Breast epithelium (tissue), 4 donors: ENCODE results near the gene COL4A5. TPM values are rescaled to one million over a fixed set of nuclear protein-coding genes. Genes with fewer than 3 reads are reported as not detected.

ENCODE experiments used
- DNase-seq, 2 donors: peaks; one replicate each; pipeline ENCODE4 v3.0.0-alpha.2; 2019; ENCODE audit warnings: low spot score in 2 of 2
- H3K27ac ChIP-seq, 2 donors: fragments of 200-600 bp; sonication (generic) in 1 of 2; one replicate each; pipeline ENCODE4 v1.5.1; 2016 to 2019; ENCODE audit warnings: mild to moderate bottlenecking in 1 of 2
- H3K27me3 ChIP-seq, 2 donors: fragments of 200-600 bp; sonication (generic) in 1 of 2; one replicate each; pipeline versions ENCODE4 v1.5.1 to v1.6.0; 2017 to 2019; ENCODE audit warnings: control low read depth in 1 of 2, mild to moderate bottlenecking in 1 of 2
- H3K36me3 ChIP-seq: fragments of 200-600 bp; one replicate; pipeline ENCODE4 v1.5.1; 2019
- H3K4me1 ChIP-seq, 2 donors: fragments of 200-600 bp; sonication (generic); one replicate each; pipeline ENCODE4 v1.5.1; 2016 to 2019; ENCODE audit warnings: control low read depth in 1 of 2
- H3K4me3 ChIP-seq, 3 donors: fragments of 200-600 bp; sonication (generic); 1 replicate in 2 of 3; 2 replicates in 1 of 3; pipeline ENCODE4 v1.5.1; 2016 to 2019; ENCODE audit warnings: mild to moderate bottlenecking in 3 of 3, moderate library complexity in 2 of 3
- H3K9me3 ChIP-seq, 2 donors: fragments of 200-600 bp; sonication (generic) in 1 of 2; one replicate each; pipeline ENCODE4 v1.5.1; 2016 to 2019; ENCODE audit warnings: control low read depth in 1 of 2
- CTCF ChIP-seq, 3 donors: fragments of 450-650 bp; IDR thresholded peaks; one replicate each; pipeline ENCODE4 v1.5.1; 2016 to 2017; ENCODE audit warnings: antibody characterized with exemption in 3 of 3, mild to moderate bottlenecking in 3 of 3, moderate library complexity in 3 of 3
- POLR2A ChIP-seq: fragments of 450-650 bp; IDR thresholded peaks from one replicate; pipeline ENCODE4 v1.6.1; 2016; ENCODE audit warnings: antibody characterized with exemption, mild to moderate bottlenecking, moderate library complexity
- POLR2AphosphoS5 ChIP-seq, 3 donors: sonication (generic); formaldehyde crosslinking; IDR thresholded peaks; one replicate each; pipeline ENCODE4 v1.6.1; 2017; ENCODE audit warnings: antibody characterized with exemption in 3 of 3
- intact Hi-C: fragments of 100-400 bp; cut with DNase I; formaldehyde crosslinking; loops from one replicate; pipeline ENCODE4 v1.15.1; 2023; ENCODE audit warnings: low total_unique reads
- total RNA-seq, 3 donors: library from RNA; depleted of rRNA; stranded (reverse); fragments of >200 nt; gene quantifications; one replicate each; pipeline ENCODE4 v1.1.0, GENCODE V29; 2016

Gene COL4A5
- total RNA-seq, 3 donors from 2014 or later = 13.6 to 88.1 (median 75.1) TPM

GRCh38 chrX:108438110-108438623, 1.5 kb upstream of the COL4A5 start, which contains the start of gene COL4A6:
COL4A6 (minus strand) TSS chrX:108438422; CDS start chrX:108438196, 226 bp downstream.
- no peaks in the 10 kb centered on the region for H3K9me3 ChIP-seq
- intact Hi-C loops = no loop called here
- TF ChIP-seq POLR2AphosphoS5 (IDR thresholded peaks at IDR 0.05) (no peak), CTCF (IDR thresholded peaks at IDR 0.05) (no peak), POLR2A (no peak)

DNA sequence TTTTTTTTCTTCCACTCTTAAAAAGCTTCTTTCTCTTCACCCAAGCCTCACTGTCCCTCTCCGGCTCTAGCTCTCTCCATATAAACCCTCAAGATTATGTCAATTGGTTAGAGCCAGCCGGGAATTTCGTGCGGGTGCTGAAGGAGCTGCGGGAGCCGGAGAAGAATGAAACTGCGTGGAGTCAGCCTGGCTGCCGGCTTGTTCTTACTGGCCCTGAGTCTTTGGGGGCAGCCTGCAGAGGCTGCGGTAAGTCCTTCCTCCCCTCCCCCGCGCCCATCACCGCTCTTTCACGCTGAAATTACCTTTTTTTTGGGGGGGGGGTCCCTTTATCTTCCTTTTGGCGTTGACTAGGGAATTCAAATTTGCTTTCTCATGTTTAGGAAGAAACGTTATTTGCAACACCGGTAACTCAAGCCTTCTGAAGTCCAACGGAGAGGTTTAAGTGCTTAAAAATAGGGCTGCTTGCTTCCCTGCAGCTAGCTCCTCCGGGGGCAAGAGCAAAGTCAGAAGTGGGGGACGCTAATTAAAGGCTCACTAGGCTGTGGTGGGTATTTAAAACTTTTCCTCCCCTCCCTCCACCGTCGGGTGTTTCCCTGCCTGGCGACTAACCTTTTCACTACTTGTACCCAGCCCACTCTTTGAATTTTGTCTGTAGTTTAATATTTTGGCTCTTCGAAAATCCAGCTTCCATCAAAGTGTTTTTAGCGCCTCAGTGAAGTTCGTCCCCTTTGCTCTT, 491 bp downstream of the COL4A5 start:
- Histone ChIP-seq H3K27ac (peak overlapping the region; percentile 26 to 57), H3K27me3 (peaks cover 0 to 46% of the 10 kb centered on the region in 2 donors), H3K9me3 (peaks cover 0 to 4% of the 10 kb centered on the region in 2 donors), H3K4me3 (peak overlapping the region; percentile 43 to 63 (median 54)), H3K4me1 (no peaks in the 10 kb centered on the region), H3K36me3 (no peaks in the 10 kb centered on the region)
- TF ChIP-seq POLR2A (no peak), POLR2AphosphoS5 (IDR thresholded peaks at IDR 0.05) (no peak), CTCF (IDR thresholded peaks at IDR 0.05) (no peak)
- no peak for DNase-seq
- intact Hi-C loops = no loop called here

More at GRCh38 chrX:108438110-108438623, 1.5 kb upstream of the COL4A5 start, which contains the start of gene COL4A6:
- Histone ChIP-seq H3K4me1 (no peaks in the 10 kb centered on the region), H3K36me3 (no peaks in the 10 kb centered on the region), H3K27me3 (peaks cover 0 to 63% of the 10 kb centered on the region in 2 donors), H3K27ac (peak within 1 kb of the TSS in 1 of 2 donors; percentile 57), H3K4me3 (peak within 1 kb of the TSS; percentile 43 to 63 (median 54))
- no peak for DNase-seq

- no peaks in the 10 kb centered on the region for H3K4me1 ChIP-seq
- no peaks in the 10 kb centered on the region for H3K36me3 ChIP-seq
- peak overlapping the region in 1 of 3 donors; percentile 54 for H3K4me3 ChIP-seq
- TF ChIP-seq POLR2AphosphoS5 (IDR thresholded peaks at IDR 0.05) = no peak
- TF ChIP-seq CTCF (IDR thresholded peaks at IDR 0.05) = no peak
- TF ChIP-seq POLR2A = no peak
- intact Hi-C loops = no loop called here
- H3K27ac ChIP-seq = no peak overlapping the region
- H3K9me3 ChIP-seq = peaks cover 0 to 4% of the 10 kb centered on the region in 2 donors
- H3K27me3 ChIP-seq = peaks cover 0 to 36% of the 10 kb centered on the region in 2 donors
- DNase-seq = no peak
Observed at GRCh38 chrX:108442901-108443464, 3.3 kb downstream of the COL4A5 start.

DNA sequence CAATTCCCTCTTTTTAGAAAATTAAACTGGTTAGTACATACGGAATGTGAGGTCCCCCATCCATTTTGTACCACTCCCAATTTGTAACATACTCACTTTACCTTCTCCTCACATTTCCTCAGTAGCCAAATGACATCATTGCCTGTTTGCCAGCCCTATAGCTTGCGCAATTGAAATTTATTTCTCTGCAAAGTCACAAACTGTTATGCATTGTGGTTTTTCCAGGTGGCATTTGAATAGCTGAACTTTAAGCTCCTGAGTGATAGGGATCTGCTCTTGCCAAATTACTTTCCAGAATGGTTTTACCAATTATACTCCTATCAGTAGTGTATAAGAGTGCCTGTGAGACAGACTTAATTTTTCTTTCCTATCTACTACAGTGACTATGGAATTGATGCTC, 7.7 kb downstream of the COL4A5 start:
- intact Hi-C loops = no loop called here
- H3K36me3 ChIP-seq = no peaks in the 10 kb centered on the region
- H3K9me3 ChIP-seq = peaks cover 0 to 4% of the 10 kb centered on the region in 2 donors
- no peaks in the 10 kb centered on the region for H3K4me1 ChIP-seq
- no peak for TF ChIP-seq CTCF (IDR thresholded peaks at IDR 0.05)
- TF ChIP-seq POLR2AphosphoS5 (IDR thresholded peaks at IDR 0.05) = no peak
- no peak for TF ChIP-seq POLR2A
- no peak overlapping the region for H3K27ac ChIP-seq
- peaks cover 0 to 17% of the 10 kb centered on the region in 2 donors for H3K27me3 ChIP-seq
- no peak for DNase-seq
- H3K4me3 ChIP-seq = no peak overlapping the region

GRCh38 chrX:108453841-108454240, 14.2 kb downstream of the COL4A5 start:
- H3K4me3 ChIP-seq = no peak overlapping the region
- TF ChIP-seq POLR2AphosphoS5 (IDR thresholded peaks at IDR 0.05) = no peak
- no peak for TF ChIP-seq CTCF (IDR thresholded peaks at IDR 0.05)
- no peak for TF ChIP-seq POLR2A
- no peaks in the 10 kb centered on the region for H3K36me3 ChIP-seq
- H3K4me1 ChIP-seq = no peaks in the 10 kb centered on the region
- intact Hi-C loops = no loop called here
- no peaks in the 10 kb centered on the region for H3K9me3 ChIP-seq
- peaks cover 0 to 22% of the 10 kb centered on the region in 2 donors for H3K27me3 ChIP-seq
- DNase-seq = no peak
- no peak overlapping the region for H3K27ac ChIP-seq
